DND-41 (cell line): ENCODE data around the gene WFS1.

Experiments
- ATAC-seq: fragments of 200-7000 bp; cut with Tn5 transposase; 3 replicates; pipeline ENCODE4 v1.9.1; 2021; ENCODE audit warnings: low read depth; ENCODE audit not compliant: insufficient read depth
- DNase-seq: peaks from one replicate; pipeline ENCODE4 v3.0.0-alpha.2; 2020
- H2AFZ ChIP-seq: 2 replicates; pipeline ENCODE4 v1.6.0; 2012; ENCODE audit warnings: low read depth, low read length
- H3K27ac ChIP-seq: 2 replicates; pipeline ENCODE4 v1.5.1; 2012; ENCODE audit warnings: low read length, inconsistent platforms
- H3K27me3 ChIP-seq: fragments of 200-600 bp; sonication (generic); 2 replicates; pipeline ENCODE4 v1.6.0; 2012; ENCODE audit warnings: low read length, mild to moderate bottlenecking, inconsistent platforms; ENCODE audit not compliant: insufficient read depth, poor library complexity
- H3K36me3 ChIP-seq: 2 replicates; pipeline ENCODE4 v1.5.1; 2012; ENCODE audit warnings: low read length, inconsistent platforms; ENCODE audit not compliant: insufficient read depth
- H3K4me1 ChIP-seq: 2 replicates; pipeline ENCODE4 v1.5.1; 2012; ENCODE audit warnings: mild to moderate bottlenecking, low read length; ENCODE audit not compliant: insufficient read depth
- H3K4me2 ChIP-seq: 2 replicates; pipeline ENCODE4 v1.6.0; 2012; ENCODE audit warnings: mild to moderate bottlenecking, moderate library complexity, low read length, inconsistent platforms; ENCODE audit not compliant: insufficient read depth
- H3K4me3 ChIP-seq, 2 experiments: fragments of 200-600 bp in 1 of 2; shearing (Covaris generic) in 1 of 2; 2 replicates each; pipeline ENCODE4 v1.5.1; 2012 to 2016; ENCODE audit warnings: inconsistent platforms in 2 of 2, low read length in 2 of 2, mild to moderate bottlenecking in 2 of 2, low read depth in 1 of 2, moderate library complexity in 1 of 2
- H3K79me2 ChIP-seq: 2 replicates; pipeline ENCODE4 v1.6.0; 2012; ENCODE audit warnings: low read length, inconsistent platforms; ENCODE audit not compliant: insufficient read depth
- H3K9ac ChIP-seq: 2 replicates; pipeline ENCODE4 v1.6.0; 2012; ENCODE audit warnings: low read depth, mild to moderate bottlenecking, inconsistent platforms, low read length, moderate library complexity
- H3K9me3 ChIP-seq: 2 replicates; pipeline ENCODE4 v1.5.1; 2012; ENCODE audit warnings: low read length, moderate library complexity, mild to moderate bottlenecking, inconsistent platforms; ENCODE audit not compliant: insufficient read depth, severe bottlenecking
- H4K20me1 ChIP-seq: 2 replicates; pipeline ENCODE4 v1.6.0; 2012; ENCODE audit warnings: low read length; ENCODE audit not compliant: insufficient read depth
- CTCF ChIP-seq: IDR thresholded peaks from 2 replicates; pipeline ENCODE4 v1.5.1; 2012; ENCODE audit warnings: borderline replicate concordance, low read length, moderate library complexity, mild to moderate bottlenecking; ENCODE audit not compliant: poor library complexity, severe bottlenecking; ENCODE audit errors: extremely low read depth
- EZH2 ChIP-seq: IDR thresholded peaks from 3 replicates; pipeline ENCODE4 v1.6.1; 2012; ENCODE audit warnings: borderline replicate concordance, low read depth, mild to moderate bottlenecking, moderate library complexity, low read length, inconsistent platforms; ENCODE audit not compliant: severe bottlenecking

Gene WFS1

GRCh38 chr4:6301732-6302442, 32.2 kb downstream of the WFS1 start:
- Histone ChIP-seq H3K27me3 (no peaks in the 10 kb centered on the region), H3K36me3 (no peaks in the 10 kb centered on the region), H3K4me2 (no peak overlapping the region), H3K27ac (no peak overlapping the region), H3K9ac (no peak overlapping the region), H2AFZ (no peak overlapping the region), H3K9me3 (no peaks in the 10 kb centered on the region), H4K20me1 (no peaks in the 10 kb centered on the region; the same call in 1 of the 2 replicates), H3K4me1 (no peaks in the 10 kb centered on the region), H3K79me2 (no peaks in the 10 kb centered on the region), H3K4me3 (no peak overlapping the region)
- ATAC-seq (no peak), DNase-seq (no peak)
- no peak for TF ChIP-seq EZH2
- no peak for TF ChIP-seq CTCF

GRCh38 chr4:6302869-6303268, 33.2 kb downstream of the WFS1 start:
- TF ChIP-seq CTCF (no peak), EZH2 (no peak)
- no peak overlapping the region for H3K4me3 ChIP-seq
- ATAC-seq, result no peak
- H3K27ac ChIP-seq, result no peak overlapping the region
- no peaks in the 10 kb centered on the region for H3K4me1 ChIP-seq
- H3K4me2 ChIP-seq, result no peak overlapping the region
- DNase-seq, result no peak
- no peak overlapping the region for H3K9ac ChIP-seq
- no peaks in the 10 kb centered on the region for H3K36me3 ChIP-seq
- H3K79me2 ChIP-seq, result no peaks in the 10 kb centered on the region
- no peaks in the 10 kb centered on the region for H3K9me3 ChIP-seq
- no peak overlapping the region for H2AFZ ChIP-seq
- no peaks in the 10 kb centered on the region for H3K27me3 ChIP-seq
- no peaks in the 10 kb centered on the region; the same call in 1 of the 2 replicates for H4K20me1 ChIP-seq

- H4K20me1 ChIP-seq, result no peaks in the 10 kb centered on the region; the same call in 1 of the 2 replicates
- no peak overlapping the region for H3K4me3 ChIP-seq
- ATAC-seq (no peak), DNase-seq (no peak)
- H3K4me2 ChIP-seq, result no peak overlapping the region
- no peaks in the 10 kb centered on the region for H3K36me3 ChIP-seq
- H3K27ac ChIP-seq, result no peak overlapping the region
- no peak overlapping the region for H2AFZ ChIP-seq
- H3K9ac ChIP-seq, result no peak overlapping the region
- no peaks in the 10 kb centered on the region for H3K79me2 ChIP-seq
- TF ChIP-seq CTCF (no peak), EZH2 (no peak)
- no peaks in the 10 kb centered on the region for H3K4me1 ChIP-seq
- H3K27me3 ChIP-seq, result no peaks in the 10 kb centered on the region
- H3K9me3 ChIP-seq, result no peaks in the 10 kb centered on the region
Measured at GRCh38 chr4:6303943-6304342, 34.3 kb downstream of the WFS1 start.
